Right hindlimb (tissue), 1 donor: ENCODE data around the gene NUDT19.
"Not testable (repeated sequence)": the region's sequence is repeated elsewhere in the genome, so short reads cannot be mapped to it uniquely, and the experiment has no call there.

Source experiments
- DNase-seq: peaks from one replicate; pipeline ENCODE4 v3.0.0-alpha.2; 2018

Gene NUDT19

DNA sequence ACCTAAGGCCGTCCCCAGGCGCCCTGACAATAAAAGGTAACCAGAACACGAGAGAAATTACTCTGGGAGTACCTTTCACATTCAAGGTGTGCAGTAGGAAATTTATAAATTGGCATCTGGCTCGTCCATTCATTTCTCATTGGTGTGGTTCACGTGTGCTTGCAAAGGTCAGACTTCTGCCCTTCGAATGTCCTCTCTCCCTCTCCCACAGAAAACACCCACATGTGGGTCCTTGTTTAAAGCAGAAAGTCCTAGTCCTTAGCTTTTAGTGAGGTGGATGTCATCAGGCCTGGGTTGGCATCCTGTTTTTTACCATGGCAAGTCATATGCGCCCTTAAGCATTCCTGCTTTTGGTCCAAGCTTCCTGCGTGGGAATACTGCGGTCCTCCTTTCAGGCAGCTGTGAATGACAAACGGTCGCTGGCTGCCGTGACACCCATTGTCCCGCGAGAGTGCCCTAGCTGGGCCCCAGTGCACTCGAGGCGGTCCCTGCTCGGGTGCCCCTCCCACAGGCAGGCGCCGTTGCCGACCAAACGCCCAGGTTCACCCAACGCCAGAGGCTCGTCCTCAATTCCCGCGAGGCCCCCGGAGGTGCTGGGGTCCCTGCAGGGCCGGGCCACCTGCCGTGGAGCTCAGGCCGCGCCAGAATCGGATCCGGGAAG lies at the start of gene NUDT19:
NUDT19 (plus strand) TSS at position 531 of the 661 bp plus-strand sequence. CDS start 140 bp downstream, outside the sequence.
- peak; percentile 87 for DNase-seq

DNA sequence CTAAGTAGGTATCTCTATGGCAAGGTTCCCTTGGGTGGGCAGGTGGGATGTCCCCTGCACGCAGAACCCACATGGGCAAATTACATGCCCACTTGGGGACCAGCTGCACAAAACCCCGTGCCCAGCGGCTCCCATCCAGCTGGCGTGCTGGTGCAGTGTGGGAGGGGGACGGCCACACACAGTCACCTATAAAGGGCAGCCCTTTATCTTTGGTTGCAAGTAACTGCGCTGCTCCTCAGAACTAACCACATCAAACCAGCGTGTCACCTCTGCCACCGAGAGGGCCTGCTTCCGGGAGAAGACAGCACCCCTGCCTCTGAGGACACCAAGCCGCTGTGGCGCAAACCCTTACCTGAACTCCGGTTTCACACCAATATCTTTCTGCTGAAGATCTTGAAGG lies 48.9 kb upstream of the NUDT19 start:
- no peak for DNase-seq

DNA sequence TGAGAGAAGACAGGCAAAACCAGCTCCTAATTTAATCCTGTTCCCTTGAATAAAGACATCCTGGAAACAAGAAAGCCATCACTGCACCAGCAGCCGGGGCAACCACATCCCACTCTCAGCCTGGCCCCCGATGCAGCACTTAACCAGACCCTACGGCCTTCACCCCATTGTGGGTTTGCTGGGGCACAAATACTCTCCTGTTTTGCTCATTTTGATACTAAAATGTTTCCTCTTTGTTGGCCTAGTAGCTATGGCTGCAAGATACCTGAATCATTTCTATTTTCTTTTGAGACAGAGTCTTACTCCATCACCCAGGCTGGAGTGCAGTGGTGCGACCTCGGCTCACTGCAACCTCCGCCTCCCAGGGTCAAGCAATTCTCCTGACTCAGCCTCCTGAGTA lies 45.1 kb upstream of the NUDT19 start:
- no peak for DNase-seq

DNA sequence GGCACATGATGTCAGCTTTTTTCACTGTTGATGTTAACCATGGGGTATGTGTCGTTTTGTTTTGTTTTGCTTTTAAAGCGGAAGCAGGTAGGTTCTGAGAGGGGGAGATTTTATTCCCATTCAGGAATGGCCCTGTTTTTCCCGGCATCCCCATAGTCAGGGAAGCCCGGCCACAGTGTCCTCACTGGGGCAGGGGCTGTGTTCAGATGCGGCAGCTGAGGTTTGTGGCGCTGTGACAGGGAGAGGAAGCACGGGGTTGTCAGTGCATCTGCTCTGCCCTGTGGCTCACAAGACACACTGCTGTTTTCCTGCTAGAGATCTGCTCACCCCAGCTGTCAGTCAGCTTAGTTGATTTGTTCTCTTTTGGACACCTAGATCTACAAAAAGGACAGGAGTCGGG lies 44.3 kb upstream of the NUDT19 start:
- no peak for DNase-seq

DNA sequence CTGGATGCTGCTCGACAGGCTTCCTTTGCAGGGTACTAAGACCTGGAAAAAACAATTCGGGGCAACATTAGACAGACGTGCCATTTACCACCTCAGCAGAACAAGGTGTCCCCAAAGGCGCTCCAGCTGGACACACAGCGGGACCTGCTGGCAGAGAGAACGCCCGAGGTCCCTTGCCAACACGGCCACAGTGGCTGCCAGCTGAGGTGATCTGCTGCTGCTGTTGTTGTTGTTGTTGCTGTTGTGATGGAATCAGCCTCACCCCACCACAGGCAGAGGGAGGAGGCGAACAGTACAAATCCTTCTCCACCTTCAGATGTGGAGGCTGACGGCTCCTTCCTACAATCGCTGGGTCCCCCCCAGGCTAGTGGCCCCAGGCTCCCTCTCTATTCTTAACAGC lies 41.9 kb upstream of the NUDT19 start:
- DNase-seq, result no peak

DNA sequence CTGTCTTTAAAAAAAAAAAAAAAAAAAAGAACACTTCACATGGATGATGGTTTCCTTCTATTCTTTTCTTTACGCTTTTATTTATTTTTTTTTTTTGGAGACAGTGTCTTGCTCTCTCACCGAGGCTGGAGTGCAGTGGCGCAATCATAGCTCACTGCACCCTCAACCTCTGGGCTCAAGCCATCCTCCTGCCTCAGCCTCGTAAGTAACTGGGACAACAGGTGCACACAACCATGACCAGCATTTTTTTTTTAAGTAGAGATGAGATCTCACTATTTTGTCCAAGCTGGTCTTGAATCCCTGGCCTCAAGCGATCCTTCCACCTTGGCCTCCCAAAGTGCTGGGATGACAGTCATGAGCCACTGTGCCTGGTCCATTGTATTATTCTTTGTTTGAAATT lies 41.0 kb upstream of the NUDT19 start:
- no peak for DNase-seq

DNA sequence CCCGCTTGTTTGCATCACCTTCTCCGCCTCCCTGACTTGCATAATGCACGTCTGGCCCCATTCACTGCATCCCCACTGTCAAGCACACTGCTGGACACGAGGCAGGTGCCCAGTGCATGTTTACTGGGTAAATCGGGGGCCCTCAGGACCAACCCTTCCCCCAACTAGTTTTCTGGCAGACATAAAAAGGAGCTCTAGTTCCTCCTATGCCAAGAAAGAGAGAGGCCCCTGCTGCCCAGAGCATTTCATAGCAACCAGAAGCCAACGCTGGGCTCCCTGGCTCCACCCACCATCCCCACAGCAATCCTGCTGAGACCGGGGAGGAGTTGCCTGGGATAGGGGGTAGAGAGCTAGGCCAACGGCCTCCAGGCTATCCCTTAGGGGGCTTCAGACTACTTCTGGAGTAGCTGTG lies 39.9 kb upstream of the NUDT19 start:
- peak; percentile 55 for DNase-seq

DNA sequence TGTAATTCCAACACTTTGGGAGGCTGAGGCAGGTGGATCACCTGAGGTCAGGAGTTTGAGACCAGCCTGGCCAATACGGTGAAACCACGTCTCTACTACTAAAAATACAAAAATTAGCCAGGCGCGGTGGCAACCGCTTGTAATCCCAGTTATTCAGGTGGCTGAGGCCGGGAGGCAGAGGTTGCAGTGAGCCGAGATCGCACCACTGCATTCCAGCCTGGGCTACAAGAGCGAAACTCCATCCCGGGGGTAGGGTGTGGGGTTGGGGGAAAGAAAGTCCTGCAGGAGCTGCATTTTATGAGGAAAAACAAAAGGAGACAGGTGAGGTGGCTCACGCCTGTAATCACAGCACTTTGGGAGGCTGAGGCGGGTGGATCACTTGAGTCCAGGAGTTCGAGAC lies 39.3 kb upstream of the NUDT19 start:
- not testable (repeated sequence) for DNase-seq

DNA sequence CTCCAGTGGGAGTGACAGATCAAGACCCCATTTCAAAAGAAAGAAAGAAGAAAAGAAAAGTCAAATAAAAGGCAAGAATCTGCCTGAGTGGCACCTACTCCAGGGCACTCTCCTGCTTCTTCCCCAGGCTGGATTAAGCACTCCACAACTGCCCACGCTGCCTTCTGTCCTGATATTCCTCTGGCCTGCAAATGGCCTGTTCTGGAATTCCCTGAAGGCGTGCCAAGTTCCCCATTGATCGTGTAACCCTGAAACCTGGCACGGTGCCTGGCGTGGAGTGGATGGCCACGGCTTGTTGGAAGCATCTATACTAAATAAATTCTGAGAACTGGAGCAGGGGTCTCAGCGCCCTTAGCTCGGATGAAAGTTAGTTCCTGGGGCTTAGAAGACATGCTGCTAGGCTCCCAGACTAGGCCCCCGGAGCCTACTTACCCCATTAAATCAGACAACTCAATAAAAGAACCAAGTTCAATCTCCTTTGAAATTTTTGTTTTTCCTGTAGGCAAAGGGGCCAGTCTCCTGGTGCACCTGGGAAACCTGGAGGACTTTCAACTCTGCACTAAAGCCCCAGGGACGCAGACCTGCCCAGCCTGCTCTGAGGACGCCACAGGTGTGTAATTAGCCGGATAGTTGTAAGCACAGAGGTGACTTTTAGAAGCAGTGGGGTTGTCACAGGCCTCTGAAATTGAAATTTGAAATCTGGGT lies 38.6 kb upstream of the NUDT19 start:
- peak; percentile 40 for DNase-seq

DNA sequence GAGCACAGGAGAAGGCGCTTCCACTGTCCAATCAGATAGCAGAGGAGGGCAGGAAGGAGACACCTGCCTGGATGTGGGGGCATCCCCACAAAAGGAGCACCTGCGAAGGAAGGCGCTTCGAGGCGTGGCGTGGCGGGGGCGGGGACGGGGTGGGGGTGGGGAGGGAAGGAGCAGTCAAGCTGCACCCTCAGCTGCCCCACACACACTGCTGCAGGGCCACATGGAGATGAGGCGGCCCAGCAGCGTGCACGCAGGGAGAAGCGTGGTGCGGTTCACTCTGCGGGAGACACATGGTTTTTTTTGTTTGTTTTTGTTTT lies 38.1 kb upstream of the NUDT19 start:
- no peak for DNase-seq

DNA sequence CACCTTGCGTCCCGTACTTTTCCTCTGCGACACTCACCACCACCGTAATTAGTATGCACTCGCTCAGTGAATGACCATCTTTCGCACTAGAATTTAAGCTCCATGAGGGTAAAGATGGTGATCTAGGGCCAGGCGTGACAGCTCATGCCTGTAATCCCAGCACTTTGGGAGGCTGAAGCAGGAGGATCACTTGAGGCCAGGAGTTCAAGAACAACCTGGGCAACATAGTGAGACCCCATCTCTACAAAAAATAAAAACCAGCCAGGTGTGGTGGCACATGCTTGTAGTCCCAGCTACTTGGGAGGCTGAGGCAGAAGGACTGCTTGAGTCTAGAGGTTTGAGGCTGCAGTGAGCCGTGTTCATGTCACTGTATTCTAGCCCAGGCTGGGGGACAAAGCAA lies 35.2 kb upstream of the NUDT19 start:
- not testable (repeated sequence) for DNase-seq

DNA sequence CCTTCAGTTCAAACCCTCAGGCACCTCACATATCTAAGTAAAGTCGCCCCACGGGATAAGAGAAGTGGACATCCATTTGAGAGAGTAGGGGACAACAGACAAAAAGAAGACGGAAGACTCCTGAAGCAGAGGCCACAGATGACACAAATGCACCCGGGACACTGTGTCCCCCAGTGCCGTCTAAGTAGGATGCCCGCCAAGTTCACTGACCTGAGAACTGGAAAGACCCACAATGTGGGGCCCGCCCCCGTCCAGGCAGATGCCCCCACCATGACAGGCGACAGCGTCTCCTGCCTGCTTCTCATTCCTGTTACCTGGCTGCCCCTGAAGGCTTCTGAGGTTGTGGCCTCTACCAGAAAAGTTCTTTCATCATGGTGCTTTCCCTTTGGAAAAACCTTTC lies 33.5 kb upstream of the NUDT19 start:
- DNase-seq, result no peak

DNA sequence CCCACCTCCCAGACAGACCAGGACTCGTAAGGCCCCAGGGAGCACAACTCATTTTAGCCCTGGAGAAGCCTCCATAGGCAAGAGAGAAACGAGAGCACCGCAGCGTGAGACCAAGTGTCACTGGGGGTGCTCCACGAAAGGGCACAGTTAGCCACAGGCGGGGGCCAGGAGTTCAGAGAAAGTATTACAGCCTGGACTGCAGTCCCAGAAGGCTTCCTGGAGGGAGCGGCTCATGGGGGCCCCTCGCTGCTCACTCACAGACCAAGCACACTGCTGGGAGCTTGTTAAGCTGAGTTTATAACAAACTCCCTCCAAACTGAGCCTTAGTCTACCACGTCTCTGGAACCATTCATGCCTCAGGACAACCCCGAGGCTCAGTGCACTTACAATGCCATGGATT lies 33.1 kb upstream of the NUDT19 start:
- DNase-seq, result no peak

DNA sequence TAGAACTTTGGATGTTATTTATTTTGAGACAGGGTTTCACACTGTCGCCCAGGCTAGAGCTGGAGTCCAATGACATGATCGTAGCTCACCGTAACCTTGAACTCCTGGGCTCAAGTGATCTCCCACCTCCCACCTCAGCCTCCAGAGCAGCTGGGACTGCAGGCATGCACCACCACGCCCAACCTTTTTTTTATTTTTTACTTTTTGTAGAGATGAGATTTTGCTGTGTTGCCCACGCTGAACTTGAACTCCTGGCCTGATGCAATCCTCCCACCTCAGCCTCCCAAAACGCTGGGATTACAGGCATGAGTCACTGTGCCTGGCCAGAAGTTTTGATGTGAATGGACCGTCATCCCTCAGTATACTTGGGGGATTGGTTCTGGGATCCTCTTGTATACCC lies 30.3 kb upstream of the NUDT19 start:
- DNase-seq, result no peak

DNA sequence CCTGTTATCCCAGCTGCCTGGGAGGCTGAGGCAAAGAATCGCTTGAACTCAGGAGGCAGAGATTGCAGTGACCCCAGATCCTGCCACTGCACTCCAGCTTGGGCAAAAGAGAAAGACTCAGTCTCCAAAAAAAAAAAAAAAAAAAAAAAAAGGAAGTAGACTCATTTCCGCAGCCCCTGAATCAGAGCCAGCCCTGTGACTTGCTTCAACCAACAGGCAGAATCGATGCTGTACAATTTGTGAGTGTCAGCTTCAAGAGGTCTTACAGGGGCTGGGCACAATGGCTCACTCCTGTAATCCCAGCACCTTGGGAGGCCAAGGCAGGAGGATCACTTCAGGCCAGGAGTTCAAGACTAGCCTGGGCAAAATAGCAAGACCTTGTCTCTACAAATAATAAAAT lies 29.4 kb upstream of the NUDT19 start:
- no peak for DNase-seq

DNA sequence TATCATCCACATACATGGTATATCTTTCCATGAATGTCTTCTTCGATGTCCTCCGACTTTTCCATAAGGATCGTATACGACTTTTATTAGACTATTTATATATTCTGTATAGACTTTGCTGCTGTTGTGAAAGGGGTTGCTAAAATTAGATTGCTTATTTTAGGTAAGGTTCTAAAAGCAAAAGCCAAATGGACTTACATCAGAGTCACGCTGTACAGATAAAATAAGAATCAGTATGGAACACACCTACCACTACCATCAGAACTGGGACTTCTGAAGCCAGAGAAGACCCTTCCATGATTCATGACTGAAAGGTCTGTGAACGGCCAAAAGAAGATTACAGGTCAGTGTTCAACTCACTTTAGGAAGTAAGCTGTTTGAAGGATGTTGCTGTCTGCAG lies 25.5 kb upstream of the NUDT19 start:
- no peak for DNase-seq

DNA sequence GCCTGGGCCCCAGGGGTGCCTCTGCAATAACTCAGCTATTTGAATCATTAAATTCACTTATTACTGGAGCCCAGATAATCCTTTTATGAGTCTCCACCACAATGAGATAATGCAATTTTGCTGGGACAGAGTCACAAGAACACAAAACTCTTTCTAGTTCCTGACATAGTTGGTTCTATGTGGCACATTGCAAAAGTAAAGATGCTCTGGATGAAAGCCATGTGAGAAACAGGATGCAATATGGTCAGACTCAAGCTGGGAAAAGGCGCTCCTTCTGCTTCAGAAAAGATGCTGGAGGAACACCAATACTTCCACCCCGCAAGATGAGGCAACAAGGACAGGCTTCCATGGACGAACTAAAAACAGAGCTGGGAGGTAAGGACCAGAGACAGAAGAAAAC lies 22.3 kb upstream of the NUDT19 start:
- no peak for DNase-seq

DNA sequence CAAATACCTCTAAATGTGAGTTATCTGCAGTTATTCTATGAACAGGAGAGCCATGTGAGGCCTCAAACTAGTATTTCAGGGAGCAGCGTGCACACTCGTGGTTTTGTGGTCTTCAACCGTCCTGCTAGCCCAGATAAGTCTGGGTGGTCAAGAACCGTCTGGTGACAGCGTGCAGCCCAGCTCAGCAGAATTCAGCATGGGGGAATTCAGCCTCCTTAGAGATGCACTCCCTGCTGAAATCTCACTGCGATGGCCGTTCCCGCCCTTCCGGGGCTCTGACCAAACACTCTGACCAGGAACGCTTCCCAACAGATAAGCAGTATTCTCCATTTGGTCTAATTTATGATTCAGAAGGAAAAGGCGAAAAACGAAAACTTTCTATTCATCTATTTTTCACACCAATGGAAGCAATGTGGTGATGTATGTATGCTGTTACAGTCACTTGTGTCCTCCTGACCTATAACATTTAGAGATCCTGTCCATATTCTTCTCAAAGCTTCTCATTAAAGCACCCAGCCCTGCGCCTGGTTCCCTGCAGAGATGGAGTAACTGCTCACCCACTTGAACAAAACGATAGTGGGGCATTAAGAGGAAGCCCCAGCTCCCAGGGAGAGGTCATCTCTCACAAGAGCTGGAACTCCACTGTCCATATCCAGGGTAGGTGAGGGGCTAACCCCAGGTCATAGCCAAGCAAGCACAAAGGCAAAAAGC lies 19.6 kb upstream of the NUDT19 start:
- no peak for DNase-seq

DNA sequence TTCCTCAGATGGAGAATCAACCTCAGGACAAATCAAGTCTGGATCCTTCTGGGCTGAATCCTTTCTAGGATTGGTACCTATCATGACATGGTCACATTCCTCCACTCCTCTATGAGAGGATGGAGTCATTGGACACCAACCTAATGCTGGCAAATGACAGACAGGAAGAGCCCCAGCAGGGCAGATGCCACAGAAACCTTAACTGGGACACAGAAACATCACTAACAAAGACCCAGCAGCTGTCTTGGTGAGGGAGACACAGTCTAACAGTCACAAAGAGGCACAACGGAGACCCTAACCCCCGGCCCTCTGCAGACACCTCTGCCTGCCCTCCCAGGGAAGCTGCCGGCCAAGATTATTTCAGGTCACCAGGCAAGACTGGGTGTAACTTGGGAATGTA lies 18.8 kb upstream of the NUDT19 start:
- no peak for DNase-seq

DNA sequence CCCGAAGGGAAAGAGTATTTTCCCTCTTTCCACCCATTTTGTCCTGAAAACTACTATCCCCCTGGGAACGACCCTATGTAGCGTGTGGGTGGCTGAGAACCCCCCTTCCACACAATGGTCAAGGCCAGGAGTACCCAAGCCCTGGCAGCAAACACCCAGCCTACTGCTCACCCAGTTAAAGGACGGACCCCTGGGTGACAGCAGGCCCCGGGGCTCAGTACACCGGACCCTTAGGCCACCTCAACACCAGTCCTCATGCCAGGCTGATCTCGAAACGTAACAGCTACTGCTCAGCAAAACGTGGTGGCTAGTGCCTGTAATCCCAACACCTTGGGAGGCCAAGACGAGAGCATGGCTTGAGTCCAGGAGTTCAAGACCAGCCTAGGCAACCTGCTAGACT lies 18.0 kb upstream of the NUDT19 start:
- DNase-seq, result no peak

DNA sequence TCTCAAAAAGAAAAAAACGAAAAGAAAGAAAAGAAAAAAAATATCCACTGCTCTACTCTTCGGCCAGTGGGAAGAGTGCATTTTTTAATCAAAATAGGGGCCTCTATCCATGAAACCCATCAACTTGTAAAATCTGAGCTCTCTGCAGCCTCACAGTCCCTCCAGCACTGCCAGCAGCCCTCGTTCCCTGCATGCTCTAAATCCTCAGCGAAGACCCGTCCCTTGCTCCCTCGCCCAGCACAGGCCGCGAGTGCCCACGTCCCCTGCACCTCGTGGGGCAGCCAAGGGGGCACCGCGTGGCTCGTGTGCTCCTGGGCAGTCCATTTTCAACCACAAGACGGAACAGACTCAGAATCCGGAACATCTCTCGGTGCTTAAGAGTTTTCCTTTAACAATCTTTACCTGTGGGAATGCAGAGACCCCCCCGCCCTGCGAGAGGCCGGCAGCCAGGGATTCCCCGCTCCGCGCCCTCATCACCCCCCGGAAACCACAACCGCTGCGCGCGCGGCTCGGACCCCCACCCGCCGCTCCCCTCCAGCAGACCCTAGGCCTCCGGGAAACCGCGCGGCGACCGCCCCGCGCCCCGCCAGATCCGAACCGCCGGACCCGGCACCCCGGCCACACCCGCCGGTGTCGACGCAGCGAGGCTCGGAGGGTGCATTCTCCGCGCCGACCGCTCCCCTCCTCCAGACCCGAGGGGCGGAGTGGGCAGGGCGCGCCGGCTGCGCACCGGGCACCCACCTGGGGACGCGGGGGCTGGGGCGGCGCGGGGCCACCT lies 17.3 kb upstream of the NUDT19 start:
- DNase-seq, result no peak

DNA sequence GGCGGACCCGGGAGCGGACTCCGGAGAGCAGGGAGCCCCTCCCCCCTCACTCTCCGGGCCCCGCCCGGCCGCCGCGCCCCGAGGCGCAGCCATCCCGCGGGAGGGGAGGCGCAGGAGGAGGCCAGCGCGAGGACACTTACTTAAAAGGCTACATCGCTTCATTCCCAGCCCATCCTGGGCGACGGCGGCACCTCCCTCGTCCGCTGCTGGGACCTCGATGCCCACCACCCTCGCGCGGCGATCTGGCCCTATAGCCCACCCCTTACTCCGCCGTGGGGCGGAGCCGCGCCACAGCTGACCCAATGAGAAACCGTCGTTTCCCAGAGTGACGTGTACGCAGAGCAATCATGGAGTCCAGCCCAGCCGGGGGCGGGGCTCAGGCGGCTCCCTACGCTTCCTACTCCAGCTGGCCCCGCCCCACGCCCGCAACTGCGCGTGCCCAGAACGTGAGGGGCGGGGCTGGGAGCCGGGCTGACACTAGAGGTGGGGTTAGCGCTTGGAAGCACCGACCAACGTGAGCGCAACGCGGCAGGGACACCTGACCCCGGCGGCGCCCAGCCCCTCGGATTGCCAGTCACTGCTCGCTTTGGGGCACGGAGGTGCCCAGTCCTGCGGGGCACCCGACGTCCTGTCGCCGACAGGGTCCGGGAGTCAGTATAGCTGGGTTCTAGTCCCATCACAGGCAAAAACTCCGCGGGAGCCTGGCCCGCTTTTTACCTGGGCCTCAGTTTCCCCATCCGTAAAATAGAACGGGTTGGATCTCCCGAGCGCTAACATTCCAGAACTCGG lies 16.5 kb upstream of the NUDT19 start, which contains the start of gene ANKRD27:
ANKRD27 (minus strand) TSS at position 250 of the 789 bp plus-strand sequence. CDS start 16,165 bp downstream, outside the sequence.
- peak; percentile 99 for DNase-seq
